ENCODE results near the gene CDNF.
"Not testable (repeated sequence)": the region's sequence is repeated elsewhere in the genome, so short reads cannot be mapped to it uniquely, and the experiment has no call there.

CDNF gene

DNA sequence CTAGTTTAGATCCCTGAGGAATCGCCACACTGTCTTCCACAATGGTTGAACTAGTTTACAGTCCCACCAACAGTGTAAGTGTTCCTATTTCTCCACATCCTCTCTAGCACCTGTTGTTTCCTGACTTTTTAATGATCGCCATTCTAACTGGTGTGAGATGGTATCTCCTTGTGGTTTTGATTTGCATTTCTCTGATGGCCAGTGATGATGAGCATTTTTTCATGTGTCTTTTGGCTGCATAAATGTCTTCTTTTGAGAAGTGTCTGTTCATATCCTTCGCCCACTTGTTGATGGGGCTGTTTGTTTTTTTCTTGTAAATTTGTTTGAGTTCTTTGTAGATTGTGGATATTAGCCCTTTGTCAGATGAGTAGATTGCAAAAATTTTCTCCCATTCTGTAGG lies 27.0 kb upstream of the CDNF start:
- H3K36me3 ChIP-seq (ENCODE audit: control insufficient read depth, insufficient read depth, low read length); H3K4me3 ChIP-seq (ENCODE audit: insufficient read depth, low read depth, low read length); H3K4me1 ChIP-seq (ENCODE audit: control insufficient read depth, insufficient read depth, low read length); H3K27ac ChIP-seq (ENCODE audit: insufficient read depth, low read depth, low read length, poor library complexity, severe bottlenecking); H3K27me3 ChIP-seq (ENCODE audit: control insufficient read depth, insufficient read depth, low read length, poor library complexity, severe bottlenecking); H3K9me3 ChIP-seq (ENCODE audit: control insufficient read depth, low read length): not testable (repeated sequence)
- 78 to 85% methylated on average over 1 of the region's 3 CpGs for WGBS, 2 experiments

DNA sequence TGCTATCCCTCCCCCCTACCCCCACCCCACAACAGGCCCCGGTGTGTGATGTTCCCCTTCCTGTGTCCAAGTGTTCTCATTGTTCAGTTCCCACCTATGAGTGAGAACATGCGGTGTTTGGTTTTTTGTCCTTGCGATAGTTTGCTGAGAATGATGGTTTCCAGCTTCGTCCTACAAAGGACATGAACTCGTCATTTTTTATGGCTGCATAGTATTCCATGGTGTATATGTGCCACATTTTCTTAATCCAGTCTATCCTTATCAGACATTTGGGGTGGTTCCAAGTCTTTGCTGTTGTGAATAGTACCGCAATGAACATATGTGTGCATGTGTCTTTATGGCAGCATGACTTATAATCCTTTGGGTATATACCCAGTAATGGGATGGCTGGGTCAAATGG lies 26.6 kb upstream of the CDNF start:
- not testable (repeated sequence) for H3K4me3 ChIP-seq (ENCODE audit: insufficient read depth, low read depth, low read length); H3K27me3 ChIP-seq (ENCODE audit: control insufficient read depth, insufficient read depth, low read length, poor library complexity, severe bottlenecking); H3K27ac ChIP-seq (ENCODE audit: insufficient read depth, low read depth, low read length, poor library complexity, severe bottlenecking); H3K4me1 ChIP-seq (ENCODE audit: control insufficient read depth, insufficient read depth, low read length); H3K9me3 ChIP-seq (ENCODE audit: control insufficient read depth, low read length); H3K36me3 ChIP-seq (ENCODE audit: control insufficient read depth, insufficient read depth, low read length)
- 90 to 97% methylated on average over 5 of the region's 6 CpGs for WGBS, 2 experiments

DNA sequence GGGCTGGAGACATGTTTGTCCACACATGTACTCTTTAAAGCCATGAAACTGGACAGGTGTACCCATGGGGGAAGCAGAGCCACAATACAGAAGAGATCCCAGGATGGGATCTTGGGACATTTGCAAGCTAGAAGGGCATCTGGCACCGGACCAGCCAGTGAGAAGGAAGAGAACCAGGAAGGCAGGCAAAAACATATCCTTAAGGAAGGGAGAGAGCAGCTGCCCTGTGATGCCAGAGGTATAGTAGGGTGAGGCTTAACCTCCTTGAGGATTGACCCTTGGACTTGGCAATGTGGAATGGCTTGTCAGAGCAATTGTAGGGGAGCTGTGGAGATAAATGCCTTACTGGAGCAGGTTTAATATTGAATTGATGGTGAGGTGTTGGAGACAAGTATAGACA lies 23.0 kb upstream of the CDNF start:
- no peaks in the 10 kb centered on the region for H3K9me3 ChIP-seq (ENCODE audit: control insufficient read depth, low read length)
- 95 to 96% methylated on average over 1 of the region's 1 CpG for WGBS, 2 experiments
- no peaks in the 10 kb centered on the region for H3K27me3 ChIP-seq (ENCODE audit: control insufficient read depth, insufficient read depth, low read length, poor library complexity, severe bottlenecking)
- H3K27ac ChIP-seq (ENCODE audit: insufficient read depth, low read depth, low read length, poor library complexity, severe bottlenecking): no peak overlapping the region
- peaks cover 10% of the 10 kb centered on the region for H3K36me3 ChIP-seq (ENCODE audit: control insufficient read depth, insufficient read depth, low read length)
- no peak overlapping the region for H3K4me3 ChIP-seq (ENCODE audit: insufficient read depth, low read depth, low read length)
- no peaks in the 10 kb centered on the region for H3K4me1 ChIP-seq (ENCODE audit: control insufficient read depth, insufficient read depth, low read length)

DNA sequence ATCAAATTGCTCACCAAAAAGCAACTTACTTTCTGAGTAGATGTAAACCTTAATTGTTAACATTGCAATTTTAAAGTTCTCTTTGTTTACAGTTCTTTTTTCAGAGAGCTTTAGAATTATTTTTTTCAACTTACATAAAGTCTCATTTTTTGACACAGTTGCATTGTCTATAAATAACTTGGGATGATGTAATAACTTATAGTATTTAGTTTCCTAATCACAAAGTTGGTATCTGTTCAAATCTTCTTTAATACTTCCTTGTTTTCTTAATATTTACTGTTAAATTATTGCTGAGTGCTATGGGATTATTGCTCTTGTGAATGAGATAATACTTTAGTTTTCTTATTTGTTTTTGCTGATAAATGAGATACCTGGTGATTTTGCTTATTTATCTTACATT lies 21.9 kb upstream of the CDNF start:
- H3K27ac ChIP-seq (ENCODE audit: insufficient read depth, low read depth, low read length, poor library complexity, severe bottlenecking): no peak overlapping the region
- peaks cover 10% of the 10 kb centered on the region for H3K36me3 ChIP-seq (ENCODE audit: control insufficient read depth, insufficient read depth, low read length)
- no peaks in the 10 kb centered on the region for H3K4me1 ChIP-seq (ENCODE audit: control insufficient read depth, insufficient read depth, low read length)
- no peaks in the 10 kb centered on the region for H3K9me3 ChIP-seq (ENCODE audit: control insufficient read depth, low read length)
- no peaks in the 10 kb centered on the region for H3K27me3 ChIP-seq (ENCODE audit: control insufficient read depth, insufficient read depth, low read length, poor library complexity, severe bottlenecking)
- H3K4me3 ChIP-seq (ENCODE audit: insufficient read depth, low read depth, low read length): no peak overlapping the region

DNA sequence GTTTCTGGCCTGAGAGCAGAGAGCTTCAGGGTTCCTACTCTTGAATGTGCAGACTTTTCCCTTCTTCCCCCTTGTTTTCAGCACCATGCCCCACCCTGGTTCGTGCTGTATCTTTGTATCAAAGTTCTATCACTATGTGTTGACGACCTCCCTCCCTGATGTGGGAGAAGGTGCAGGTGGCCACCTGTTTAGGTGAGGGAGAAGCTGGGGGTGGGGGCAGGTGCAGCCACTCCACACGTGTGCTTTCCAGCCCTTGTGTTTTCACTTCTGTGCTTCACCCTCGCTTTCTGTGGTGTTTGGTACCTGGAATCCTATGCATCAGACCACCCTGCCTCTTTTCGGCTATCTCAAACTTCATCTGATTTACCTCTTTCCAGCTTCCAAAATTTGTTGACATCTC lies 21.2 kb upstream of the CDNF start:
- Histone ChIP-seq H3K36me3 (ENCODE audit: control insufficient read depth, insufficient read depth, low read length) (peaks cover 10% of the 10 kb centered on the region), H3K27ac (ENCODE audit: insufficient read depth, low read depth, low read length, poor library complexity, severe bottlenecking) (no peak overlapping the region), H3K9me3 (ENCODE audit: control insufficient read depth, low read length) (no peaks in the 10 kb centered on the region), H3K4me3 (ENCODE audit: insufficient read depth, low read depth, low read length) (no peak overlapping the region), H3K4me1 (ENCODE audit: control insufficient read depth, insufficient read depth, low read length) (no peaks in the 10 kb centered on the region), H3K27me3 (ENCODE audit: control insufficient read depth, insufficient read depth, low read length, poor library complexity, severe bottlenecking) (no peaks in the 10 kb centered on the region)
- 88 to 91% methylated on average over 5 of the region's 5 CpGs for WGBS, 2 experiments

DNA sequence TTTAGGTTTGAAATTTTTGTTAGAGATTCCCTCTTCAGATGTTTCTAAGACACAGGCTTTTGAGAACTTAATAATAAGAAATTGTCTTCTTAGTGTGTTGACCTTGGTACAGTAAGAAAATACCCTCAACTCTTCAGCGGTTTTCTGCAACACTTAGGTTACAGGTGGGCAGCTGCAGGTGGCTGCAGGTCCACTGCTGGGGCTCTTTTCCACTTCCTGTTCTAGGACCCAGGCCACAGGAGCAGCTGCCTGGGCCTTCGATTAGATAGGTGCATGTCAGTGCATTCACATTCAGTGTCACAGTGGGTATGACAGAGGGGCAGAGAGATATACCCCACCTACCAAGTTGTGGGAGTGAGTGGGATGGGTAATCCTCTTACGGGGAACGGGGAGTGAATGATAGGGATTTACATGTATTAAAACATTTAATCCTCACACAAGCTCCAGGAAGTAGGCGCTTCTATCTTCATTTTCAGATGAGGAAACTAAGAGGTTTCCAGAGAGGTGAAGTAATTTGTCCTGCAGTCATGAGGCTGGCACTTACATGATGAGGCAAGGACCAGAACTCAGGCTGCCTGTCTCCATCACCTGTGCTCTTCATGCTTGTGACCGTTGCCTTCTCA lies 20.6 kb upstream of the CDNF start:
- Histone ChIP-seq H3K27me3 (ENCODE audit: control insufficient read depth, insufficient read depth, low read length, poor library complexity, severe bottlenecking) (no peaks in the 10 kb centered on the region), H3K27ac (ENCODE audit: insufficient read depth, low read depth, low read length, poor library complexity, severe bottlenecking) (no peak overlapping the region), H3K36me3 (ENCODE audit: control insufficient read depth, insufficient read depth, low read length) (peaks cover 10% of the 10 kb centered on the region), H3K4me1 (ENCODE audit: control insufficient read depth, insufficient read depth, low read length) (no peaks in the 10 kb centered on the region), H3K9me3 (ENCODE audit: control insufficient read depth, low read length) (no peaks in the 10 kb centered on the region), H3K4me3 (ENCODE audit: insufficient read depth, low read depth, low read length) (no peak overlapping the region)
- WGBS, 2 experiments: 84 to 100% methylated on average over 4 of the region's 6 CpGs

DNA sequence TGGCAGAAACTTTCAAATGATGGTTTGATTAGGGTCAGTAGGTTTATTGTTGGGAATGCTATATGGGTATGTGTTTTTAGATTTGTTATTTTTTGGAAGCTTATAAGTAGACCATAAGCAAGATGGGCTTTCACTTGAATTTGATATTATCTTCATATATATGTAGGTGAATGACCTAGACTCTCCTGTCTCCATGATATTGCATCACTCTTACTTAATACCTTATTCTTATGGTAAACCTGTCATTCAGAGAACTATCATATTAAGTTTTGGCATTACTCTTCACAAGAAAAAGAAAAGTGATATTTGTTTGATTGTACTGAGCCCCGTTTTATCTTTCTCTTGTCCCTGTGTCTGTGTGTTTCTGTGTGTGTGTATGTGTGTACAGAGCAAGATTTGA lies 17.6 kb upstream of the CDNF start:
- H3K27me3 ChIP-seq (ENCODE audit: control insufficient read depth, insufficient read depth, low read length, poor library complexity, severe bottlenecking): no peaks in the 10 kb centered on the region
- no peak overlapping the region for H3K4me3 ChIP-seq (ENCODE audit: insufficient read depth, low read depth, low read length)
- no peaks in the 10 kb centered on the region for H3K4me1 ChIP-seq (ENCODE audit: control insufficient read depth, insufficient read depth, low read length)
- 78 to 92% methylated on average over 1 of the region's 1 CpG for WGBS, 2 experiments
- no peak overlapping the region for H3K27ac ChIP-seq (ENCODE audit: insufficient read depth, low read depth, low read length, poor library complexity, severe bottlenecking)
- H3K36me3 ChIP-seq (ENCODE audit: control insufficient read depth, insufficient read depth, low read length): peaks cover 6% of the 10 kb centered on the region
- no peaks in the 10 kb centered on the region for H3K9me3 ChIP-seq (ENCODE audit: control insufficient read depth, low read length)

DNA sequence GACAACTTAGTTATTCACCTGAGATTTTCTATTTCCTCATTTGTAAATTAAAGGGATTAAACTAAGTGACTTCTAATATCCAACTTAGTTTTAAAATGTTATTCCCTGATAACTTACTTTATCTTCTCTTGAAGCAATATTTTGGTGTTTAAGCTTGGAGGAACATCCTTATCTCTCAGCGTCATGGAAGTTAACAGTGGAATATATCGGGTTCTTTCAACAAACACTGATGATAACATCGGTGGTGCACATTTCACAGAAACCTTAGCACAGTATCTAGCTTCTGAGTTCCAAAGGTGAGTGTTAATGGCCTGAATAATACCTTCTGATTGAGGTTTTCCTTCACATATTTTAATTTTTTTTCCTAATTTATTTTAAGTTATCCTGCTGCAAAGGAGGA lies 14.4 kb upstream of the CDNF start:
- Histone ChIP-seq H3K9me3 (ENCODE audit: control insufficient read depth, low read length) (no peaks in the 10 kb centered on the region), H3K4me3 (ENCODE audit: insufficient read depth, low read depth, low read length) (no peak overlapping the region), H3K4me1 (ENCODE audit: control insufficient read depth, insufficient read depth, low read length) (no peaks in the 10 kb centered on the region), H3K36me3 (ENCODE audit: control insufficient read depth, insufficient read depth, low read length) (peaks cover 3% of the 10 kb centered on the region), H3K27ac (ENCODE audit: insufficient read depth, low read depth, low read length, poor library complexity, severe bottlenecking) (no peak overlapping the region), H3K27me3 (ENCODE audit: control insufficient read depth, insufficient read depth, low read length, poor library complexity, severe bottlenecking) (no peaks in the 10 kb centered on the region)
- 95 to 97% methylated on average over 3 of the region's 3 CpGs for WGBS, 2 experiments

DNA sequence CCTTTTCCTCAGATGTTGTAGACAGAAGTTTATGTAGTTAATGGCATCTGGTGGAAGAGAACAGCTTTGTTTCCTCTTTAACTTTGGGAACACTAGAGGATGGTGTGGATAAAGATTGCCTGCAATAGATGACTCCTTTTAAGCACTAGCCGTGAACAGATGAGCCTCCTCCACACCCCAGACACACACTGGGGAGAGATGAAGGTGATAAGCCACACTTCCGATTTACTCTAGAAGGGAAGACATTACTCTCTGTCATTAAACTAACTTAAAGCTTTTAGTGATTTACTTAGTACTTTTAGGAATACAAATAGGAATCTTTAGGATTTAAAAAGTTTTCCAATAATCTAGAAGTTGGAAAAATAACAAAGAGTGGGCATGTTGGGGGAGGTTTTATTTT lies 7.1 kb upstream of the CDNF start:
- Histone ChIP-seq H3K9me3 (ENCODE audit: control insufficient read depth, low read length) (no peaks in the 10 kb centered on the region), H3K27me3 (ENCODE audit: control insufficient read depth, insufficient read depth, low read length, poor library complexity, severe bottlenecking) (no peaks in the 10 kb centered on the region), H3K4me1 (ENCODE audit: control insufficient read depth, insufficient read depth, low read length) (no peaks in the 10 kb centered on the region), H3K4me3 (ENCODE audit: insufficient read depth, low read depth, low read length) (no peak overlapping the region), H3K36me3 (ENCODE audit: control insufficient read depth, insufficient read depth, low read length) (peaks cover 21% of the 10 kb centered on the region), H3K27ac (ENCODE audit: insufficient read depth, low read depth, low read length, poor library complexity, severe bottlenecking) (no peak overlapping the region)
- 100% methylated on average over 1 of the region's 2 CpGs; no CpG with 5 or more reads in 1 of the 2 experiments for WGBS, 2 experiments

DNA sequence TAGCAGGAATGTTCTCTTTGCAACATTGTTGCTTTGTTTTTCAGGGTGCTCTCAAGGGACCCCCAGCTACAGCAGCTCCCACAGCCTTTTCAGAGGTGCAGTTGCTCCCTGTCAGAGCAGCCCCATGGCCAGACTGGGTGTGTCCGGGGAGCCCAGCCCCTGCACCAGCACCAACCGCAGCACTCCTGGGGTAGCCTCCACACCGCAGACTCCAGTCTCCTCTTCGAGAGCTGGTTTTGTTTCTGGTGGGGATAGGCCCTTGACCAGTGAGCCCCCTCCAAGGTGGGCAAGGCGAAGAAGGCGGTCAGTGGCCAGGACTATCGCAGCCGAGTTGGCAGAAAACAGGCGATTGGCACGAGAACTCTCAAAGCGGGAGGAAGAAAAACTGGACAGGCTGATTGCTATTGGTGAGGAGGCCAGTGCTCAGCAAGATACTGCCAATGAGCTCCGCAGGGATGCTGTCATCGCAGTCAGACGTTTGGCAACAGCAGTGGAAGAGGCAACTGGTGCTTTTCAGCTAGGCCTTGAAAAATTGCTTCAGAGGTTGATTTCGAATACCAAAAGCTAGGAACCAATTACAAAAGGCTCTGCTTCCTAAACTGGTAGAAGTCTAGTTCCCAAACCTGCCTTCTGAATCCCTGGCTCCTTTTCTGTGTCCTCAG lies 5.6 kb upstream of the CDNF start:
- no peaks in the 10 kb centered on the region for H3K4me1 ChIP-seq (ENCODE audit: control insufficient read depth, insufficient read depth, low read length)
- H3K27me3 ChIP-seq (ENCODE audit: control insufficient read depth, insufficient read depth, low read length, poor library complexity, severe bottlenecking): no peaks in the 10 kb centered on the region
- no peak overlapping the region for H3K4me3 ChIP-seq (ENCODE audit: insufficient read depth, low read depth, low read length)
- WGBS, 2 experiments: 94% methylated on average over 15 of the region's 15 CpGs
- no peaks in the 10 kb centered on the region for H3K9me3 ChIP-seq (ENCODE audit: control insufficient read depth, low read length)
- H3K36me3 ChIP-seq (ENCODE audit: control insufficient read depth, insufficient read depth, low read length): peaks cover 21% of the 10 kb centered on the region
- H3K27ac ChIP-seq (ENCODE audit: insufficient read depth, low read depth, low read length, poor library complexity, severe bottlenecking): no peak overlapping the region
